Karpas-422 (cell line): ENCODE measurements around the gene IGF2. TPM values are rescaled to one million over a fixed set of nuclear protein-coding genes. Genes with fewer than 3 reads are reported as not detected.
"Not testable (repeated sequence)": the region's sequence is repeated elsewhere in the genome, so short reads cannot be mapped to it uniquely, and the experiment has no call there.

ENCODE experiments used
- DNase-seq: peaks from one replicate; pipeline ENCODE4 v3.0.0-alpha.2; 2015
- H2AFZ ChIP-seq: fragments of 200-600 bp; sonication (generic); 2 replicates; pipeline ENCODE4 v1.6.1; 2014; ENCODE audit warnings: antibody characterized with exemption, low read length, mixed read lengths
- H3K27ac ChIP-seq: fragments of 200-600 bp; sonication (generic); 2 replicates; pipeline ENCODE4 v1.5.1; 2014; ENCODE audit warnings: mild to moderate bottlenecking, low read length, moderate library complexity
- H3K27me3 ChIP-seq: fragments of 200-600 bp; sonication (generic); 2 replicates; pipeline ENCODE4 v1.6.1; 2014; ENCODE audit warnings: low read length, mixed read lengths
- H3K36me3 ChIP-seq: fragments of 200-600 bp; sonication (generic); 2 replicates; pipeline ENCODE4 v1.6.1; 2014; ENCODE audit warnings: low read length, mixed read lengths; ENCODE audit not compliant: insufficient read depth
- H3K4me1 ChIP-seq: fragments of 200-600 bp; sonication (generic); 2 replicates; pipeline ENCODE4 v1.6.1; 2014; ENCODE audit warnings: mild to moderate bottlenecking, low read length, mixed read lengths
- H3K4me2 ChIP-seq: fragments of 200-600 bp; sonication (generic); 2 replicates; pipeline ENCODE4 v1.6.1; 2014; ENCODE audit warnings: low read length, low read depth, mild to moderate bottlenecking; ENCODE audit not compliant: poor library complexity, severe bottlenecking
- H3K4me3 ChIP-seq: fragments of 200-600 bp; sonication (generic); 2 replicates; pipeline ENCODE4 v1.5.1; 2014; ENCODE audit warnings: mild to moderate bottlenecking, antibody characterized with exemption, low read length, mixed read lengths
- H3K79me2 ChIP-seq: fragments of 200-600 bp; sonication (generic); 2 replicates; pipeline ENCODE4 v1.6.1; 2014; ENCODE audit warnings: mild to moderate bottlenecking, low read length, mixed read lengths
- H3K9ac ChIP-seq: fragments of 200-600 bp; sonication (generic); 2 replicates; pipeline ENCODE4 v1.6.0; 2014; ENCODE audit warnings: low read length
- H3K9me2 ChIP-seq: fragments of 200-600 bp; sonication (generic), shearing (Covaris generic); replicated peaks from 2 replicates; pipeline ENCODE4 v1.6.0; 2014; ENCODE audit warnings: mild to moderate bottlenecking, low read length, moderate library complexity; ENCODE audit not compliant: insufficient read depth
- H3K9me3 ChIP-seq: fragments of 300-700, 200-600 bp; sonication (generic); 2 replicates; pipeline ENCODE4 v1.6.1; 2014; ENCODE audit warnings: low read length, mixed read lengths
- H4K20me1 ChIP-seq: fragments of 200-600 bp; sonication (generic); 2 replicates; pipeline ENCODE4 v1.6.1; 2014; ENCODE audit warnings: mild to moderate bottlenecking, antibody characterized with exemption, low read length, low read depth; ENCODE audit not compliant: insufficient read depth
- total RNA-seq: library from RNA; depleted of rRNA; stranded (reverse); fragments of >200 nt; shearing (Covaris generic); gene quantifications from 2 replicates; pipeline ENCODE4 v1.2.3, GENCODE V29; 2014; ENCODE audit warnings: low replicate concordance

IGF2 gene
- total RNA-seq, 1 experiment from 2014 or later = not detected

- no peaks in the 10 kb centered on the region for H3K9me2 ChIP-seq
- H3K4me2 ChIP-seq = no peak overlapping the region
- no peak for DNase-seq
- no peaks in the 10 kb centered on the region for H3K79me2 ChIP-seq
- H4K20me1 ChIP-seq = no peaks in the 10 kb centered on the region
- no peak overlapping the region for H3K27ac ChIP-seq
- H3K4me1 ChIP-seq = no peaks in the 10 kb centered on the region
- no peak overlapping the region for H3K9ac ChIP-seq
- no peaks in the 10 kb centered on the region for H3K36me3 ChIP-seq
- H3K9me3 ChIP-seq = no peaks in the 10 kb centered on the region
- no peak overlapping the region for H2AFZ ChIP-seq
- no peak overlapping the region for H3K4me3 ChIP-seq
- H3K27me3 ChIP-seq = no peaks in the 10 kb centered on the region
Measured at GRCh38 chr11:2180789-2181370, 41.7 kb upstream of the IGF2 start.

- no peaks in the 10 kb centered on the region for H4K20me1 ChIP-seq
- no peaks in the 10 kb centered on the region for H3K36me3 ChIP-seq
- no peak overlapping the region for H3K9ac ChIP-seq
- no peaks in the 10 kb centered on the region for H3K9me3 ChIP-seq
- H3K79me2 ChIP-seq = no peaks in the 10 kb centered on the region
- H3K4me3 ChIP-seq = no peak overlapping the region
- no peak overlapping the region for H3K4me2 ChIP-seq
- no peaks in the 10 kb centered on the region for H3K27me3 ChIP-seq
- no peaks in the 10 kb centered on the region for H3K9me2 ChIP-seq
- H2AFZ ChIP-seq = no peak overlapping the region
- H3K4me1 ChIP-seq = no peaks in the 10 kb centered on the region
- DNase-seq = no peak
- H3K27ac ChIP-seq = no peak overlapping the region
Measured at GRCh38 chr11:2180347-2180746, 41.2 kb upstream of the IGF2 start.

- Histone ChIP-seq H3K27me3 (no peaks in the 10 kb centered on the region), H3K9ac (no peak overlapping the region), H3K9me3 (no peaks in the 10 kb centered on the region), H3K36me3 (no peaks in the 10 kb centered on the region), H3K4me2 (no peak overlapping the region), H3K27ac (no peak overlapping the region), H3K4me1 (no peaks in the 10 kb centered on the region), H3K79me2 (no peaks in the 10 kb centered on the region), H3K4me3 (no peak overlapping the region), H4K20me1 (no peaks in the 10 kb centered on the region), H3K9me2 (no peaks in the 10 kb centered on the region), H2AFZ (no peak overlapping the region)
- DNase-seq = no peak
Measured at GRCh38 chr11:2179516-2179915, 40.3 kb upstream of the IGF2 start.

- Histone ChIP-seq H3K9ac (no peak overlapping the region), H4K20me1 (no peaks in the 10 kb centered on the region), H3K4me2 (no peak overlapping the region), H3K4me3 (no peak overlapping the region), H3K27me3 (no peaks in the 10 kb centered on the region), H3K27ac (no peak overlapping the region), H3K9me2 (no peaks in the 10 kb centered on the region), H3K36me3 (no peaks in the 10 kb centered on the region), H3K9me3 (no peaks in the 10 kb centered on the region), H2AFZ (no peak overlapping the region), H3K79me2 (no peaks in the 10 kb centered on the region), H3K4me1 (no peaks in the 10 kb centered on the region)
- no peak for DNase-seq
Measured at GRCh38 chr11:2178906-2179494, 39.8 kb upstream of the IGF2 start.

GRCh38 chr11:2178055-2178773 lies 39.0 kb upstream of the IGF2 start:
- H3K9me3 ChIP-seq, H4K20me1 ChIP-seq, H3K79me2 ChIP-seq, H3K9ac ChIP-seq, DNase-seq, H3K4me1 ChIP-seq, H2AFZ ChIP-seq, H3K36me3 ChIP-seq, H3K4me3 ChIP-seq, H3K4me2 ChIP-seq, H3K9me2 ChIP-seq, H3K27me3 ChIP-seq, H3K27ac ChIP-seq: not testable (repeated sequence)

- no peaks in the 10 kb centered on the region for H3K36me3 ChIP-seq
- H3K4me3 ChIP-seq = no peak overlapping the region
- no peak overlapping the region for H3K9ac ChIP-seq
- DNase-seq = no peak
- H4K20me1 ChIP-seq = no peaks in the 10 kb centered on the region
- no peaks in the 10 kb centered on the region for H3K9me3 ChIP-seq
- no peaks in the 10 kb centered on the region for H3K79me2 ChIP-seq
- H2AFZ ChIP-seq = no peak overlapping the region
- no peaks in the 10 kb centered on the region for H3K4me1 ChIP-seq
- no peaks in the 10 kb centered on the region for H3K9me2 ChIP-seq
- no peak overlapping the region for H3K27ac ChIP-seq
- no peaks in the 10 kb centered on the region for H3K27me3 ChIP-seq
- H3K4me2 ChIP-seq = no peak overlapping the region
Measured at GRCh38 chr11:2177076-2177475, 37.9 kb upstream of the IGF2 start.

GRCh38 chr11:2176389-2176900 lies 37.3 kb upstream of the IGF2 start:
- Histone ChIP-seq H3K36me3 (no peaks in the 10 kb centered on the region), H2AFZ (no peak overlapping the region), H3K9me2 (no peaks in the 10 kb centered on the region), H3K9ac (no peak overlapping the region), H3K27me3 (no peaks in the 10 kb centered on the region), H3K4me3 (no peak overlapping the region), H3K27ac (no peak overlapping the region), H3K4me2 (no peak overlapping the region), H4K20me1 (no peaks in the 10 kb centered on the region), H3K4me1 (no peaks in the 10 kb centered on the region), H3K79me2 (no peaks in the 10 kb centered on the region), H3K9me3 (no peaks in the 10 kb centered on the region)
- no peak for DNase-seq

- Histone ChIP-seq H3K4me3 (no peak overlapping the region), H3K9ac (no peak overlapping the region), H3K4me2 (no peak overlapping the region)
Measured at GRCh38 chr11:2175659-2176058, 36.5 kb upstream of the IGF2 start.

More at GRCh38 chr11:2175659-2176058, 36.5 kb upstream of the IGF2 start:
- Histone ChIP-seq H3K9me3 (no peaks in the 10 kb centered on the region), H3K27me3 (no peaks in the 10 kb centered on the region), H3K9me2 (no peaks in the 10 kb centered on the region), H3K27ac (no peak overlapping the region), H3K36me3 (no peaks in the 10 kb centered on the region), H4K20me1 (no peaks in the 10 kb centered on the region), H2AFZ (no peak overlapping the region), H3K79me2 (no peaks in the 10 kb centered on the region), H3K4me1 (no peaks in the 10 kb centered on the region)
- no peak for DNase-seq
